A549 treated with RU486 at 1 μM for 4 hours (cell line): Measurements from ENCODE around the gene MUC15. TPM values are rescaled to one million over a fixed set of nuclear protein-coding genes. Genes with fewer than 3 reads are reported as not detected.

ENCODE experiments used
- total RNA-seq: library from RNA; stranded (reverse); fragments of 200-300 nt; extraction: Qiagen RNA extraction; gene quantifications from 5 replicates; pipeline ENCODE4 v1.2.3, GENCODE V29; 2022; ENCODE audit warnings: low read depth

MUC15 gene, protein sequence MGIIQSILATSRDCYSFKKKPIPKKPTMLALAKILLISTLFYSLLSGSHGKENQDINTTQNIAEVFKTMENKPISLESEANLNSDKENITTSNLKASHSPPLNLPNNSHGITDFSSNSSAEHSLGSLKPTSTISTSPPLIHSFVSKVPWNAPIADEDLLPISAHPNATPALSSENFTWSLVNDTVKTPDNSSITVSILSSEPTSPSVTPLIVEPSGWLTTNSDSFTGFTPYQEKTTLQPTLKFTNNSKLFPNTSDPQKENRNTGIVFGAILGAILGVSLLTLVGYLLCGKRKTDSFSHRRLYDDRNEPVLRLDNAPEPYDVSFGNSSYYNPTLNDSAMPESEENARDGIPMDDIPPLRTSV
- total RNA-seq: not detected in 5 replicates

GRCh38 chr11:26571861-26572654, at the start of gene MUC15:
Gene MUC15, minus strand, starts transcription at chr11:26572263. Its CDS starts 5,169 bp downstream, at chr11:26567094.

Other genes starting within 250 kb of the MUC15 start
- 0.02 to 0.19 TPM in 2 of 5 replicates, not detected in the others for gene ANO3, start 240.1 kb downstream of the MUC15 start, total RNA-seq
- gene SLC5A12, start 149.8 kb upstream of the MUC15 start, total RNA-seq: not detected in 5 replicates